Pulmonary artery endothelial cell (primary cell): ENCODE results near the gene AAMDC. TPM values are rescaled to one million over a fixed set of nuclear protein-coding genes. Genes with fewer than 3 reads are reported as not detected.
"Not testable (repeated sequence)": the region's sequence is repeated elsewhere in the genome, so short reads cannot be mapped to it uniquely, and the experiment has no call there.

Source experiments
- DNase-seq: peaks from one replicate; pipeline ENCODE4 v3.0.0-alpha.2; 2011; ENCODE audit warnings: low read depth, low spot score
- total RNA-seq: library from RNA; depleted of rRNA; stranded (reverse); fragments of >200 nt; gene quantifications from 2 replicates; pipeline ENCODE4 v1.2.3, GENCODE V29; 2014

The AAMDC gene
- total RNA-seq, 1 donor from 2014 or later = 51.1 TPM

DNA sequence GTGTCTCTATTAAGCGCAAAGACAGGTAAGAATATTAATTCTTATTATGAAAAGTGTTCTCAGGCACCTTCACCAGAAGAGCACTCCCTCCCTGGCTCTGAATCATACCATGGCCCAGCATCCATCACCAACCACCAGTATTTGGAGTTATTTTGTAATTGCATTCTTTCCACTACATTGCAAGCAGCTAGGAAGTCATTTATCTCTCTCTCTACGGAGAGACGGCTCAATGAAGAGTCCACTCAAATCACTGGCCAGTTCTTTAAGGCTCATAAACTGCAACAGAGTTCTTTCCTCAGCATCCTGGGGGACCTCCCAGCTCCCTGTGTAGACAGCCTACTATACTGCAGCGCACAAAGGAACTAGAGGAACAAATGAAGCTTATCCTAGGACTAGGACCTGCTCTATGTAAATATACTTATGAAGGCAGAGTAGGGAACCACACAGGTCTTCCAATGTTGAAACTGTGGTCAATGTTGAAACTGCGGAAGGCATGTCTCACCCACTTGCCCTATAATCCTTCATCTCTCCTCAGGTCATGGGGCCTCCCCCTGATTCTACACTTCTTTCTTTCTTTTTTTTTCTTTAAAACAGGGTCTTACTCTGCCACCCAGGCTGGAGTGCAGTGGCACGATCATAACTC, 63.4 kb downstream of the AAMDC start:
- no peak for DNase-seq

DNA sequence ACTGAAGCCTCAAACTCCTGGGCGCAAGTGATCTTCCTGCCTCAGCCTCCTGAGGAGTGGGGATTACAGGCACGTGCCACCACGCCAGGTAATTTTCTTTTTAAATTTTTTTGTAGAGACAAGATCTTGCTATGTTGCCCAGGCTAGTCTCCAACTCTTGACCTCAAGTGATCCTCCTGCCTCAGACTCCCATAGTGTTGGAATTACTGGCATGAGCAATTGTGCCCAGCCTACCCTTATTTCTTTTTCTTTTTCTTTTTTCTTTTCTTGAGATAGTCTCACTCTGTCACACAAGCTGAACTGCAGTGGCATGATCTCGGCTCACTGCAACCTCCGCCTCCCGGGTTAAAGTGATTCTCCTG, 63.9 kb downstream of the AAMDC start:
- DNase-seq = no peak

DNA sequence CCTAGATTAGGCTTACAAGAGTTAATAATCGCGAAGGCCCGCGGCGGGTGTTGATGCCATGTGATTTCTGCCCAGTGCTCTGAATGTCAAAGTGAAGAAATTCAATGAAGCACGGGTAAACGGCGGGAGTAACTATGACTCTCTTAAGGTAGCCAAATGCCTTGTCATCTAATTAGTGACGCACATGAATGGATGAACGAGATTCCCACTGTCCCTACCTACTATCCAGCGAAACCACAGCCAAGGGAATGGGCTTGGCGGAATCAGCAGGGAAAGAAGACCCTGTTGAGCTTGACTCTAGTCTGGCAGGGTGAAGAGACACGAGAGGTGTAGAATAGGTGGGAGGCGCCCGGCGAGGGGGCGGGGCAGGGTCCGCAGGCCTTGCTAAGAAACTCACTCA, 65.5 kb downstream of the AAMDC start:
- DNase-seq = no peak

GRCh38 chr11:77889045-77889444, 68.1 kb downstream of the AAMDC start:
- DNase-seq = not testable (repeated sequence)

DNA sequence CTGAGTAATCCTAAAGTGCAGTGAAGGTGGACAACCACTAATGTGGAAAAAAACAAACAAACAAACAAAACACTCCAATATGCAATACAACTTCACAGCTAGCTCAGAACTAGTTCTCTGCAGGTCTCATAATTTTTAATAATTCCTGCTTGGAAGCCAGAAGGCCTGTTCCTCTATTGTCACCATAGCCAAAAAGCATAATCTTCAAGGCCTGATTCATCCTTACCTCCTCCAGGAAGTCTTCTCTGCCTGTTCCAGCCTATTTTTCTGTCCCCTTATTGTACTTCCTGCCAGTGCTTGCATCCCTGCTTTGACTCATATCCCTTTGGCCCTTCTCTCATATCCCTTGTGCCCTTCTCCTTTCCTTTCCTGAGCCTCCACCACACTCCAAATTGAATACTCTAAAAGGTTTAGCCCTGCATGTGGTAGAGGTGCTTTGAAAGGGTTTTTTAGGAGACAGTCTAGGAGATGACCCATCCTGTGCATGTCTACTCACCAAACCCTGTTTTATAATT, 69.2 kb downstream of the AAMDC start:
- not testable (repeated sequence) for DNase-seq

DNA sequence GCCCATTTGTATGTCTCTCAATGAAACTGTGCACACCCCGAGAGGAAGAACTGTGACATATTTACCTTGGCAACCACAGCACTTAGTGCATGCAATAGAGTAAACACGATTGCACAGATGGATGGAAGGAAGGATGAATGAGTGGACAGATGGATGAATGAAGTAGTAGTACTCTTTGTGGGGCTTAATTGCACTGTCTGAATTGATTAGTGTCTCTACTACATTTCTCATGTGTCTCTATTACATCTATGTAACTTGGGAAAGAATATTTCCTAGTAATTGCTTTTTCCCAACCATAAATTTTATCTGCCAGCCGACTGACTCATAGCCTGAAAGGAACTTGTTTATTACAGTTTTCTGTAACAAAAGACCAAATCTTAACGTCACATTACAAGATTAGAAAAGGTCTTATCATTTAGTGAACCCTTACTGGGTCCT, 69.7 kb downstream of the AAMDC start:
- not testable (repeated sequence) for DNase-seq

- not testable (repeated sequence) for DNase-seq
Measured at GRCh38 chr11:77891256-77891655, 70.3 kb downstream of the AAMDC start.

GRCh38 chr11:77891703-77892102, 70.8 kb downstream of the AAMDC start:
- DNase-seq = not testable (repeated sequence)

DNA sequence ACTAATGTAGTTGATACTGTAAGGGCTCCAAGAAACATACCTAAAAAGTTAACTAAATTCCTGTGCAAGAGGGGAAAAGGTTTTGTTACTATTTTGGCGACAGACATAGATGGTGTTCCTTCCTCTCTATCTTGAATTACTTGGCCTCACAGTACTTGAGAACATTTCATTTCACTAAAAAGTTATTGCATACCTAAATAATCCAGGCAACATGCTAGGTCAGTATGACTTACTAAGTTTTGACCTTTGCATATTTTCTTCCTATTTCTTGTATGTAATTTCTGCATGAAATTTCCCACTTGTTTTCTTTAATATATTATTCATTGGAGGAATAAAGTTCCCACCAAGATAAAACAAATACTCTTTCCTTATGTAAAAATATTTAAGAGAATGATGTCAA, 74.0 kb downstream of the AAMDC start:
- DNase-seq = not testable (repeated sequence)

- DNase-seq = no peak
Measured at GRCh38 chr11:77908835-77909234, 87.9 kb downstream of the AAMDC start.

DNA sequence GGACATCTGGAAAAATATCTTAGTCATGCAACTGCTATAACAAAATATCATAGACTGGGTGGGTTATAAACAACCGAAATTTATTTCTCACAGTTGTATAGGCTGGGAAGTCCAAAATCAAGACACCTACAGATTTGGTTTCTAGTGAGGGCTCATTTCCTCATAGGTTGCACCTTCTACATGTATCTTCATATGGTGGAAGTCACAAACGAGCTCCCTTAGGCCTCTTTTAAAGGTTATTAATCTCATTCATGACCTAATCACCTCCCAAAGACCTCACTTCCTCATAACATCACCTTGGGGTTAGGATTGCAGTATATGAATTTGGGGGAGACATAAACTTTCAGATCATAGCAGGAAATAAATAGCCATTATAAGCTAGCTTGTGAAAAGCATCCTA, 88.3 kb downstream of the AAMDC start:
- no peak for DNase-seq

- not testable (repeated sequence) for DNase-seq
Measured at GRCh38 chr11:77910828-77911227, 89.9 kb downstream of the AAMDC start.

DNA sequence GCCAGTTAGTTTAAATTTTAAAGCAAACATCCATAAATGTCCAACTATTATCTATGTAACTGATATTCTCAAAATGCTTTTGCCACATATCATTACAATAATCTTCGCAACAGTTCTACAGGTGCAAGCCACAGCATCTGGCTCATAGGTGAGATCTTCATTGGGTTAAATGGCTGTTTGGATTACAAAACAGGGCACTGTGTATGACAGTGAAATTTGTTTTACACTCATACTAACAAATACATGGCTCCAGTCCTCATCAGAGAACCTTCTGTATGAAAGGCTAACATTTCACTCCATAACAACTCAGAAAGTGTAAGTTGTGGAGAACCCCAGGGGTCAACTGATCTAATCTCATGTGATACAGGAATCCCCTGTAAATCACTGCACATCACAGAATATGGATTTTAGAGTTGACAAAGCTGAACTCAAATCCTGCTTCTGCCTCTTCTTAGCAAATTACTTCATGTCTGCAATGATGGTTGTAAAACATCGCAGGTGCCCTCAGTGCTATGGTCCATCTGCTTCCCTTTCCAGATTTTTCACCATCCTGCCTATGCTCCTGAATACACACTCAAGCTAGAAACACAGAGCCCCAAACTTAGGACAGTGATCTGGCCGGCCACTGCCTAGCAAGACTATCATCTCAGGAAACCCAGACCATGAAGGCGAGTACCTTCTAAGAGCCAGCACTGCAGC, 92.8 kb downstream of the AAMDC start:
- DNase-seq = not testable (repeated sequence)

GRCh38 chr11:77914307-77914791, 93.4 kb downstream of the AAMDC start:
- DNase-seq = peak; percentile 52

DNA sequence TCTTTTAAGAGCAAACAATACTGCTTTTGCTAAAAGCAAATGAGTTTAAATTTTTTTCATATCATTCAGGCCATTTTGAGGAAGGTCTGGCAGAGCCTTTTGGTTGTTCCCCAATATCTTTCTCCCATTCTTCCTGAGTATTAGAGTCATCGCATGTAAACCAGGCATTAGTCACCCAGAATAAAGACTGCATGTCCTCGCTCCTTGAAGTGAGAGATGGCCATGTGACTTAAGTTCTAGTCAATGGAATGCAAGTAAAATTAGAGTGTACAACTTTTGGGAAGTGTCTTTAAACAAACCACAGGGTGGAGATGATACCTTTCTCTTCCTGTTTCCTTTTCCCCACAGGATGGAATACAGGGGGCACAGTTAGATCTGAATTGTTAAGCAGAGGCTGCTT, 96.8 kb downstream of the AAMDC start:
- DNase-seq = not testable (repeated sequence)

Other genes starting within 250 kb of the AAMDC start
- 0.40 and 0.63 TPM in 2 replicates for gene AQP11, start 231.2 kb upstream of the AAMDC start, total RNA-seq
- gene CLNS1A, start 183.3 kb upstream of the AAMDC start, total RNA-seq = 185 and 203 TPM in 2 replicates
- 29.1 and 44.2 TPM in 2 replicates for gene RSF1, start 422 bp upstream of the AAMDC start, total RNA-seq
- gene INTS4, start 173.5 kb downstream of the AAMDC start, total RNA-seq = 30.5 and 37.5 TPM in 2 replicates
- 0.20 and 2.0 TPM in 2 replicates for gene KCTD14, start 202.1 kb downstream of the AAMDC start, total RNA-seq
- gene THRSP, start 242.7 kb downstream of the AAMDC start, total RNA-seq = not detected in 2 replicates